Suprapubic skin (tissue), 3 donors: ENCODE data around the gene SLCO3A1.

Experiments
- CTCF ChIP-seq, 2 donors: fragments of 200-600 bp in 1 of 2; fragments of 450-650 bp in 1 of 2; sonication (generic) in 1 of 2; IDR thresholded peaks; one replicate each; pipeline ENCODE4 v1.5.1; 2016 to 2019; ENCODE audit warnings: antibody characterized with exemption in 2 of 2, mild to moderate bottlenecking in 1 of 2, moderate library complexity in 1 of 2
- EP300 ChIP-seq: sonication (generic); formaldehyde crosslinking; IDR thresholded peaks from one replicate; pipeline ENCODE4 v1.6.1; 2017; ENCODE audit warnings: antibody characterized with exemption
- POLR2A ChIP-seq, 2 donors: fragments of 450-650 bp; IDR thresholded peaks; one replicate each; pipeline ENCODE4 v1.6.1; 2017; ENCODE audit warnings: antibody characterized with exemption in 2 of 2, mild to moderate bottlenecking in 2 of 2, moderate library complexity in 2 of 2

GRCh38 chr15:92170897-92171296 lies 317.4 kb downstream of the SLCO3A1 start:
- TF ChIP-seq CTCF (IDR thresholded peaks at IDR 0.05): no peak
- no peak for TF ChIP-seq POLR2A (IDR thresholded peaks at IDR 0.05)
- no peak for TF ChIP-seq EP300
